A673 (cell line): ENCODE measurements around the gene NAXE. TPM values are rescaled to one million over a fixed set of nuclear protein-coding genes. Genes with fewer than 3 reads are reported as not detected.

Experiments
- BruUV-seq: library from RNA; stranded (reverse); fragments of 400-500 nt; replicated peaks from 2 replicates; lab custom pipeline; 2021; lab: Mats Ljungman, UMichigan
- CTCF ChIA-PET: fragments of 300-600 bp; sonication (Branson Sonifier 250); formaldehyde crosslinking; loops from one replicate; lab custom pipeline; 2022; ENCODE audit warnings: antibody characterized with exemption; lab: Charles Lee
- POLR2A ChIA-PET: fragments of 300-600 bp; sonication (Branson Sonifier 250); formaldehyde crosslinking; loops from one replicate; lab custom pipeline; 2022; ENCODE audit warnings: antibody characterized with exemption; ENCODE audit not compliant: low non-redundant PET; lab: Charles Lee
- DNase-seq: peaks from one replicate; pipeline ENCODE4 v3.0.0-alpha.2; 2015; ENCODE audit warnings: low spot score
- H3K27ac ChIP-seq: fragments of 200-600 bp; sonication (generic); 2 replicates; pipeline ENCODE4 v1.5.1; 2016; ENCODE audit warnings: mixed run types, low read depth, mild to moderate bottlenecking, mixed read lengths, antibody characterized with exemption, low read length; ENCODE audit not compliant: poor library complexity, severe bottlenecking
- H3K27me3 ChIP-seq: fragments of 200-600 bp; sonication (generic); replicated peaks from 2 replicates; pipeline ENCODE4 v1.6.1; 2017; ENCODE audit warnings: mixed run types, low read depth, mild to moderate bottlenecking, mixed read lengths, antibody characterized with exemption, low read length; ENCODE audit not compliant: insufficient read depth, poor library complexity
- H3K36me3 ChIP-seq: fragments of 200-600 bp; sonication (generic); 2 replicates; pipeline ENCODE4 v1.6.1; 2016; ENCODE audit warnings: mixed run types, mild to moderate bottlenecking, mixed read lengths, antibody characterized with exemption, low read length; ENCODE audit not compliant: insufficient read depth, poor library complexity, severe bottlenecking
- H3K4me1 ChIP-seq: fragments of 200-600 bp; sonication (generic); 2 replicates; pipeline ENCODE4 v1.6.1; 2017; ENCODE audit warnings: mixed run types, mild to moderate bottlenecking, mixed read lengths, antibody characterized with exemption, low read length; ENCODE audit not compliant: insufficient read depth, poor library complexity, severe bottlenecking
- H3K4me3 ChIP-seq: fragments of 200-600 bp; sonication (generic); 2 replicates; pipeline ENCODE4 v1.5.1; 2016; ENCODE audit warnings: low read depth, mixed run types, mild to moderate bottlenecking, mixed read lengths, low read length; ENCODE audit not compliant: poor library complexity, severe bottlenecking
- H3K9me3 ChIP-seq: fragments of 200-600 bp; sonication (generic); 2 replicates; pipeline ENCODE4 v1.6.1; 2016; ENCODE audit warnings: mixed run types, low read depth, mild to moderate bottlenecking, mixed read lengths, antibody characterized with exemption, low read length; ENCODE audit not compliant: poor library complexity, severe bottlenecking
- EZH2 ChIP-seq: fragments of 200-600 bp; sonication (generic); IDR thresholded peaks from 2 replicates; pipeline ENCODE4 v1.6.1; 2017; ENCODE audit warnings: borderline replicate concordance, low read depth, mild to moderate bottlenecking, mixed read lengths, antibody characterized with exemption, low read length; ENCODE audit not compliant: poor library complexity, severe bottlenecking
- intact Hi-C: fragments of 100-400 bp; cut with micrococcal nuclease; formaldehyde crosslinking; loops from one replicate; pipeline ENCODE4 v1.10.0; 2022; ENCODE audit not compliant: unreplicated experiment
- total RNA-seq: library from RNA; stranded (reverse); gene quantifications from 2 replicates; pipeline ENCODE4 v1.2.3, GENCODE V29; 2021
- TF ChIP-seq, protein P1 (sequence below): fragments of 300-800, 200-600 bp; sonication (generic); conservative IDR thresholded peaks from 2 replicates; pipeline ENCODE4 v1.5.1; 2017; ENCODE audit warnings: low read depth, mild to moderate bottlenecking, antibody characterized with exemption, low read length, moderate library complexity, mixed read lengths

NAXE gene
- total RNA-seq, 1 experiment from 2014 or later: 125 TPM

DNA sequence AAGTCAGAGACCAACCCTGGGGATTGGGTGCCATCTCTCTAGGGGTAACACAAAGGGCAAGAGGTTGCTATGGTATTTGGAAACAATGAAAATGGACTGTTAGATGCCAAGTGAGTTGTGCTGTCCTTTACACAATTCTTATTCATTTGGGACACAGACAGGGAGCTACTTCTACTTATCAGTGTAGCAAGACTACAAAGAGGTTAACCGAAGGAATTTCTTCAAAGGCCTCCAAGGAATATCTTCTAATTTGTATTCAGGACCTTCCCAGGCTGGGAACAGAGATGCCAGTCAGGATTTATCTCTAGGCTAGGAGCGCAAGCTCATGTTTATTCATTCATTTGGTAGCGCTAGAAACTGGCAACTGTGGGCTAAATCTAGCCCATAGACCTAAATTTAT lies 2.6 kb downstream of the NAXE start:
- Histone ChIP-seq H3K36me3 (peaks cover 61% of the 10 kb centered on the region), H3K4me1 (peaks cover 4% of the 10 kb centered on the region), H3K27ac (no peak overlapping the region), H3K27me3 (no peaks in the 10 kb centered on the region), H3K9me3 (no peaks in the 10 kb centered on the region), H3K4me3 (no peak overlapping the region)
- TF ChIP-seq, protein P1, sequence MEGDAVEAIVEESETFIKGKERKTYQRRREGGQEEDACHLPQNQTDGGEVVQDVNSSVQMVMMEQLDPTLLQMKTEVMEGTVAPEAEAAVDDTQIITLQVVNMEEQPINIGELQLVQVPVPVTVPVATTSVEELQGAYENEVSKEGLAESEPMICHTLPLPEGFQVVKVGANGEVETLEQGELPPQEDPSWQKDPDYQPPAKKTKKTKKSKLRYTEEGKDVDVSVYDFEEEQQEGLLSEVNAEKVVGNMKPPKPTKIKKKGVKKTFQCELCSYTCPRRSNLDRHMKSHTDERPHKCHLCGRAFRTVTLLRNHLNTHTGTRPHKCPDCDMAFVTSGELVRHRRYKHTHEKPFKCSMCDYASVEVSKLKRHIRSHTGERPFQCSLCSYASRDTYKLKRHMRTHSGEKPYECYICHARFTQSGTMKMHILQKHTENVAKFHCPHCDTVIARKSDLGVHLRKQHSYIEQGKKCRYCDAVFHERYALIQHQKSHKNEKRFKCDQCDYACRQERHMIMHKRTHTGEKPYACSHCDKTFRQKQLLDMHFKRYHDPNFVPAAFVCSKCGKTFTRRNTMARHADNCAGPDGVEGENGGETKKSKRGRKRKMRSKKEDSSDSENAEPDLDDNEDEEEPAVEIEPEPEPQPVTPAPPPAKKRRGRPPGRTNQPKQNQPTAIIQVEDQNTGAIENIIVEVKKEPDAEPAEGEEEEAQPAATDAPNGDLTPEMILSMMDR: no peak
- no peak for TF ChIP-seq EZH2
- no peak for DNase-seq
- POLR2A ChIA-PET: interaction anchor here (0.6 kb wide), 1 partner anchor 25 kb away, joined by 3 read pairs; the partner anchor contains the start of gene HAPLN2
- CTCF ChIA-PET: no interaction called here
- intact Hi-C loops: no loop called here
- no TSS peak for BruUV-seq

DNA sequence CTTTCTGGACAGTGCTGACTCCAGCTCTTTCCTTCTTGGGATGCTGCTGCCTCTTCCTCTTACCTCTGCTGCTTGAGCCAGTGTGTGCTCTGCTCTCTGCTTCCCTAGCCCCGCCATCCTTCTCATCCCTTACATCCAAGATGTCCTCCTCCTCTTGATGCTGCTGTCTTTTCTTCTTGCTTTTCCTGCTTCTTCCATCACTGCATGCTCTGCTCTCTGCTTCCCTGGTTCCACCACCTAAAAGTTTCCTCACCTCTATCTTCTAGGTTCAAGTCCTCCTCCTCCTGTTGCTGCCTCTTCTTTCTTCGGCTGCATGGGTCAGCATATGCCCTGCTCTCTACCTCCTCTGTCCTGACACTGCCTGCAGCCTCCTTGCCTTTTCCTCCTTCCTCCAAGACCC lies 3.4 kb downstream of the NAXE start:
- H3K36me3 ChIP-seq: peaks cover 61% of the 10 kb centered on the region
- BruUV-seq: TSS peak; percentile 86

GRCh38 chr1:156596426-156596825 lies 4.8 kb downstream of the NAXE start:
- Histone ChIP-seq H3K27me3 (no peaks in the 10 kb centered on the region), H3K4me3 (no peak overlapping the region), H3K9me3 (no peaks in the 10 kb centered on the region), H3K27ac (no peak overlapping the region), H3K36me3 (peaks cover 61% of the 10 kb centered on the region), H3K4me1 (peaks cover 4% of the 10 kb centered on the region)
- DNase-seq: no peak
- TF ChIP-seq, protein P1: no peak
- TF ChIP-seq EZH2: no peak
- ChIA-PET POLR2A (no interaction called here), CTCF (no interaction called here)
- intact Hi-C loops: no loop called here
- no TSS peak for BruUV-seq

More for the DNA sequence above, 3.4 kb downstream of the NAXE start:
- Histone ChIP-seq H3K9me3 (no peaks in the 10 kb centered on the region), H3K4me1 (peaks cover 4% of the 10 kb centered on the region), H3K27me3 (no peaks in the 10 kb centered on the region), H3K4me3 (no peak overlapping the region), H3K27ac (no peak overlapping the region)
- ChIA-PET POLR2A (no interaction called here), CTCF (no interaction called here)
- intact Hi-C loops: no loop called here
- no peak for DNase-seq
- TF ChIP-seq, protein P1: no peak
- TF ChIP-seq EZH2: no peak
